GM21423 (cell line): ENCODE results near the gene RNF19B.
"Not testable (repeated sequence)": the region's sequence is repeated elsewhere in the genome, so short reads cannot be mapped to it uniquely, and the experiment has no call there.

Source experiments
- ATAC-seq: cut with Tn5 transposase; IDR thresholded peaks from one replicate; pipeline ENCODE4 v1.9.1; 2021; ENCODE audit warnings: mild to moderate bottlenecking, moderate library complexity; ENCODE audit not compliant: unreplicated experiment

The RNF19B gene

GRCh38 chr1:32933742-32934322 is 30.8 kb downstream of the RNF19B start:
- ATAC-seq: no peak

- no peak for ATAC-seq
Measured at GRCh38 chr1:32931760-32932159, 32.8 kb downstream of the RNF19B start.

- no peak for ATAC-seq
Measured at GRCh38 chr1:32929366-32929765, 35.2 kb downstream of the RNF19B start.

GRCh38 chr1:32928715-32929114 is 35.9 kb downstream of the RNF19B start:
- ATAC-seq: no peak

DNA sequence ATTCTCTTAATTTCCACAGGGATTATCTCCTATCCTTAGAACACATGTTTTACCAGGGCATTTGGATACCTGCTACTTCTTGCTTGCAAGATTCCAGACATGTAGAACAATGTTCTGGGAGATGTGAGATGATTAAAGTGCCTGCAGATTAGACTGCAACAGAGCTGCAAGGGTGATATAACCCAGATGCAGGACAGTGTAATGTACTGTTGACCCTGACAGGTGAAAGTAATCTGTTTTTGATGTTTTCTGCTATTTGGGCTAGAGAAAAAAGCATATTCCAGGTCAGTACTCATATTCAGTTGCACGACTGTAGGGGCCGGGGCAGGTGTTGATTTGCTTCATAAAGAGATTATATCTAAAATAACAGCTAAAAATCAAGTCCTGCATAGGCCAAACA is 36.3 kb downstream of the RNF19B start:
- ATAC-seq: no peak

- ATAC-seq: no peak
Measured at GRCh38 chr1:32927441-32927840, 37.2 kb downstream of the RNF19B start.

- ATAC-seq: no peak
Measured at GRCh38 chr1:32926562-32926961, 38.0 kb downstream of the RNF19B start.

- no peak for ATAC-seq
Measured at GRCh38 chr1:32925403-32926162, 39.0 kb downstream of the RNF19B start.

- no peak for ATAC-seq
Measured at GRCh38 chr1:32924881-32925344, 39.7 kb downstream of the RNF19B start.

- no peak for ATAC-seq
Measured at GRCh38 chr1:32920833-32921232, 43.8 kb downstream of the RNF19B start.

DNA sequence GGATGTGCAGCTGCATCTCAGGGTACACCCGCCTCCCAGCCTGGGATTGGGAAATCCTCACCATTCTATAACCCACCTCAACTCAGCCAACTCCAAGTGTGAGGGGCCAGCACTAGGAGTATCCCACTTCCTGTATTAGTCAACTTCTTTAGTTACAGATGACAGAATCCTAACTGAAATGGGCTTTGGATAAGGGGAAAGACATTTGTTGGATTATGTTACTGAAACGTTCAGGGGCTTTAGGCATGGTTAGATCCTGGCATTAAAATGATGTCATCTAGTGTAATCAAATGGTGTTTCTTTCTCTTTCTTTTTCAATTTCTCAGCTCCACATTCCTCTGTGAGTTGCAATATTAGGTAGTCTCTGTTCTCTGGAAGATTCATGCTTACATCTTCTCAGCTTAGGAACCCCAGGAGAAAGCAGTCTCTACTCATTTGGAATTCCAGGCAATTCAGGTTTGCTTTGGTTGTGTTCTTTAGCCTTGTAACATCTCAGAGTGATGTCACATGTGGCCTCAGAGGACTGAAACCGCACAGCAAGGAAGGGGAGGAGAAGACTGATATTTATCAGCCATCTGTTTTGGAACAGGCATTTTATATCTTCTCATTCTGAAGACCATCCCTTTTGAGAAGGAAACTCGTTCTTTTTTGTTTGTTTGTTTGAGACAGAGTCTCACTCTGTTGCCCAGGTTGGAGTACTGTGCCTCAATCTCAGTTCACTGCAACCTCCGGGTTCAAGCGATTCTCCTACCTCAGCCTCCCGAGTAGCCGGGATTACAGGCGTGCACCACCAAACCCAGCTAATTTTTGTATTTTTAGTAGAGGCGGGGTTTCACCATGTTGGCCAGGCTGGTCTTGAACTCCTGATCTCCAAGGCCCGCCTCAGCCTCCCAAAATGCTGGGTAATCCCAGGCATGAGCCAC is 44.5 kb downstream of the RNF19B start:
- ATAC-seq: no peak

DNA sequence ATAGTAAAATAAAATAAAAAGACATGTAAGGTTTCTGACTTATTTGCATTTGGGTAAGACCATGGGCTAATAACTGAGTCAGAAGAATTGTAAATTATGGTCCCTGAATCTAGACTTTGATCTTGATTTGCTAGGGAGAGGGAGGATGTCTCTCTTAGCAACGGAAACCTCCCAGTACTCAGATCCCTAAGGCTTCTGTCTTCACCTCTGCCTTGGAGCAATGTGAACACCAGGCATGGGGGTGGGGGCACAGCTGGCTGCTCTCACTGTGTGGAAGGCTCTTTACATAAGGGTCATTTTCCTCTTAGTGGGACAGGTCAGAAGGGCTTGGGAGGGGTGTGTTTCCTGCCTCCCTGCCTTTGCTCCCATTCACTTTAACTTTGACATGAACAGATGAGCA is 46.4 kb downstream of the RNF19B start:
- no peak for ATAC-seq

GRCh38 chr1:32917521-32917920 is 47.1 kb downstream of the RNF19B start:
- ATAC-seq: no peak

- no peak for ATAC-seq
Measured at GRCh38 chr1:32915766-32916706, 48.6 kb downstream of the RNF19B start.

DNA sequence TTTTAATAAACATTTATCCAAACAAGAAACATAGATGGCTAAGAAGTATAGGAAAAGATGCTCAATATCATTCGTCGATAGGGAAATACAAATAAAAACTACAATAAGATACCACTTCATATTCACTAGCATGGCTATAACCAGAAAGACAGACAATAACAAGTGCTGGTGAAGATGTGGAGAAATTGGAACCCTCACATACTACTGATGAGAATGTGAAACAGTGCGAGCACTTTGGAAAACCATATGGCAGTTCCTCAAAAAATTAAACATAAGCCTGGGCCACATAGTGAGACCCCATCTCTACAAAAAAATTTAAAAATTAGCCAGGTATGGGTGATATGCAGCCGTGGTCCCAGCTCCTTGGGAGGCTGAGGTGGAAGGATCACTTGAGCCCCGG is 54.3 kb downstream of the RNF19B start:
- ATAC-seq: no peak

GRCh38 chr1:32907435-32907834 is 57.2 kb downstream of the RNF19B start:
- no peak for ATAC-seq

DNA sequence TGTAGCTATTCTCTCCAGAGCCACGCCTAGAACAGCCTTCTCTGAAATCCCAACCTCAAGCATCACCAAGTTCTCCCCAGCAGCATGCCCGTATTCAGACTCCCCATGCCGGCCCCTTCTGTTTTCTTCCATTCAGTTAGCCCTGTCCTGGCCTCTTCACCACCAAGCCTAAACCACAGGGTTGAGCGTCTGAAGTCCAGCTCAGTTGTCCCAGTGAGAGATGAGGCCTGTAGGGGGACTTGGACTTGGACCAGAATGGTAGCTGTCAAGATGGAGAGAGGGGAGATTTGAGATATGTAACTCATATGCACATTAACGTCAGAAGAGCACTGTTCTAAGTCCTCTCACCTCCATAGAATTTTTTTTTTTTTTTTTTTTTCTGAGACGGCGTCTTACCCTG is 58.0 kb downstream of the RNF19B start:
- no peak for ATAC-seq

DNA sequence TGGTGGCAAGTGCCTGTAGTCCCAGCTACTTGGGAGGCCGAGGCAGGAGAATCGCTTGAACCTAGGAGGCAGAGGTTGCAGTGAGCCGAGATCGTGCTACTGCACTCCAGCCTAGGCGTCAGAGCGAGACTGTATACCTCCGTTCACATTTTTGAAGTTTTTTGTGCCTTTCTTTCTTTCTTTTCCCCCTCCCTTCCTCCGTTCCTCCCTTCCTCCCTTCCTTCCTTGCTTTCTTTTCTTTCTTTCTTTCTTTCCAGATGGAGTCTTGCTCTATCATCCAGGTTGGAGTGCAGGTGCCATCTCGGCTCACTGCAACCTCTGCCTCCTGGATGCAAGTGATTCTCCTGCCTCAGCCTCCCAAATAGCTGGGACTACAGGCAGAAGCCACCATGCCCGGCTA is 59.0 kb downstream of the RNF19B start:
- ATAC-seq: not testable (repeated sequence)

DNA sequence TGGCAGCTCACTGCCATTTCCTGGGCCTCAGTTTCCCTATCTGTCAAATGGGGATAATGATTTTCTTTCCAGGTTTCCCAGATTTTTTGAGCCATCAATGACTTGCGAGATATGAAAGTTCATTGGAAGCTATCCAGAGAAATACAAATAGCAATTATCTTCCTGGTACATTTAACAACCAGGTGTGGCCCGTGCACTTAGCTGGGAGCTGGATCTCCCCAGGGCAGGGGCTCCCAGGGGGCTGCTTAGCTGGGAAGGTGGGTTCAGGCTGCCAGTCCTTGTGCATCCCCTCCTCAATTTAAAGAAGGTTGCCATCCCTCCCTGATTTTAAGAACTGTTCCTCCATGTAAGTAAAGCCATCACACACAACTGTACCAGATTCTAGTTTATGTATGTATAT is 59.8 kb downstream of the RNF19B start:
- ATAC-seq: no peak

GRCh38 chr1:32903991-32904785 is 60.4 kb downstream of the RNF19B start:
- no peak for ATAC-seq
